Uterus (tissue), 4 donors: ENCODE results near the gene ASB1. TPM values are rescaled to one million over a fixed set of nuclear protein-coding genes. Genes with fewer than 3 reads are reported as not detected.

ENCODE experiments used
- DNase-seq, 2 donors: peaks; one replicate each; pipeline ENCODE4 v3.0.0-alpha.2; 2019 to 2020
- H3K27ac ChIP-seq, 2 donors: fragments of 200-600 bp; sonication (generic); 1 replicate in 1 of 2; 2 replicates in 1 of 2; pipeline ENCODE4 v1.5.1; 2016 to 2018
- H3K27me3 ChIP-seq, 2 donors: fragments of 200-600 bp; sonication (generic); one replicate each; pipeline ENCODE4 v1.5.1; 2018 to 2019; ENCODE audit warnings: control low read depth in 1 of 2
- H3K36me3 ChIP-seq, 2 donors: fragments of 200-600 bp; sonication (generic); one replicate each; pipeline ENCODE4 v1.5.1; 2019; ENCODE audit warnings: control low read depth in 1 of 2
- H3K4me1 ChIP-seq, 2 donors: fragments of 200-600 bp; sonication (generic); one replicate each; pipeline ENCODE4 v1.5.1; 2018 to 2019; ENCODE audit warnings: control low read depth in 1 of 2
- H3K4me3 ChIP-seq, 2 donors: fragments of 200-600 bp; sonication (generic); 1 replicate in 1 of 2; 2 replicates in 1 of 2; pipeline ENCODE4 v1.5.1; 2018 to 2019; ENCODE audit warnings: mild to moderate bottlenecking in 1 of 2
- H3K9me3 ChIP-seq, 2 donors: fragments of 200-600 bp; sonication (generic); one replicate each; pipeline ENCODE4 v1.5.1; 2019; ENCODE audit warnings: control low read depth in 1 of 2
- CTCF ChIP-seq, 4 experiments: fragments of 200-600 bp in 2 of 4; fragments of 450-650 bp in 2 of 4; sonication (generic) in 2 of 4; IDR thresholded peaks; one replicate each; pipeline ENCODE4 v1.5.1; 2016 to 2019; ENCODE audit warnings: antibody characterized with exemption in 4 of 4, mild to moderate bottlenecking in 2 of 4, moderate library complexity in 1 of 4
- POLR2A ChIP-seq, 2 donors: fragments of 450-650 bp; IDR thresholded peaks; one replicate each; pipeline ENCODE4 v1.6.1; 2016; ENCODE audit warnings: antibody characterized with exemption in 2 of 2, mild to moderate bottlenecking in 1 of 2, moderate library complexity in 1 of 2
- intact Hi-C: fragments of 100-400 bp; cut with DNase I; formaldehyde crosslinking; loops from one replicate; pipeline ENCODE4 v1.15.1; 2023; ENCODE audit warnings: low total_unique reads
- total RNA-seq, 4 donors: library from RNA; depleted of rRNA in 3 of 4; stranded (reverse); fragments of >200 nt in 3 of 4; gene quantifications; one replicate each; pipeline versions ENCODE4 v1.1.0 to v1.2.4, GENCODE V29; 2014 to 2023
- donor health status: DM: yes; HTN: yes; CAD: no.

ASB1 gene
- total RNA-seq, 4 donors from 2014 or later = 4.9 to 40.5 (median 18.6) TPM

GRCh38 chr2:238495422-238495821 is 68.7 kb downstream of the ASB1 start:
- Histone ChIP-seq H3K27ac (no peak overlapping the region), H3K4me3 (no peak overlapping the region), H3K9me3 (no peaks in the 10 kb centered on the region), H3K4me1 (no peaks in the 10 kb centered on the region), H3K27me3 (no peaks in the 10 kb centered on the region), H3K36me3 (no peaks in the 10 kb centered on the region)
- TF ChIP-seq CTCF (IDR thresholded peaks at IDR 0.05) = no peak
- no peak for TF ChIP-seq POLR2A (IDR thresholded peaks at IDR 0.05)
- DNase-seq = no peak
- intact Hi-C loops = no loop called here

GRCh38 chr2:238496756-238497609 is 70.3 kb downstream of the ASB1 start:
- intact Hi-C loops = no loop called here
- H3K36me3 ChIP-seq = no peaks in the 10 kb centered on the region

GRCh38 chr2:238497610-238498005 is 70.9 kb downstream of the ASB1 start:
- Histone ChIP-seq H3K27me3 (no peaks in the 10 kb centered on the region), H3K27ac (no peak overlapping the region), H3K4me3 (no peak overlapping the region), H3K9me3 (no peaks in the 10 kb centered on the region), H3K4me1 (no peaks in the 10 kb centered on the region), H3K36me3 (no peaks in the 10 kb centered on the region)
- intact Hi-C loops = no loop called here
- no peak for DNase-seq
- TF ChIP-seq POLR2A (IDR thresholded peaks at IDR 0.05) = no peak
- no peak for TF ChIP-seq CTCF (IDR thresholded peaks at IDR 0.05)

More at GRCh38 chr2:238496756-238497609, 70.3 kb downstream of the ASB1 start:
- H3K4me3 ChIP-seq = no peak overlapping the region
- no peaks in the 10 kb centered on the region for H3K9me3 ChIP-seq
- no peaks in the 10 kb centered on the region for H3K4me1 ChIP-seq
- no peaks in the 10 kb centered on the region for H3K27me3 ChIP-seq
- no peak for DNase-seq
- no peak overlapping the region for H3K27ac ChIP-seq
- no peak for TF ChIP-seq CTCF (IDR thresholded peaks at IDR 0.05)
- no peak for TF ChIP-seq POLR2A (IDR thresholded peaks at IDR 0.05)

GRCh38 chr2:238498188-238498587 is 71.5 kb downstream of the ASB1 start:
- no peak for DNase-seq
- Histone ChIP-seq H3K4me1 (no peaks in the 10 kb centered on the region), H3K36me3 (no peaks in the 10 kb centered on the region), H3K9me3 (no peaks in the 10 kb centered on the region), H3K27me3 (no peaks in the 10 kb centered on the region), H3K4me3 (no peak overlapping the region), H3K27ac (no peak overlapping the region)
- intact Hi-C loops = no loop called here
- TF ChIP-seq CTCF (IDR thresholded peaks at IDR 0.05) (no peak), POLR2A (IDR thresholded peaks at IDR 0.05) (no peak)

GRCh38 chr2:238498691-238499295 is 72.1 kb downstream of the ASB1 start:
- TF ChIP-seq POLR2A (IDR thresholded peaks at IDR 0.05) (no peak), CTCF (IDR thresholded peaks at IDR 0.05) (no peak)
- no peaks in the 10 kb centered on the region for H3K36me3 ChIP-seq
- H3K27ac ChIP-seq = no peak overlapping the region
- H3K4me1 ChIP-seq = no peaks in the 10 kb centered on the region
- intact Hi-C loops = no loop called here
- no peak for DNase-seq
- H3K4me3 ChIP-seq = no peak overlapping the region
- no peaks in the 10 kb centered on the region for H3K9me3 ChIP-seq
- no peaks in the 10 kb centered on the region for H3K27me3 ChIP-seq
